ENCODE data around the gene FGF1. TPM values are rescaled to one million over a fixed set of nuclear protein-coding genes. Genes with fewer than 3 reads are reported as not detected.

Gene FGF1
- polyA plus RNA-seq, 4 donors: 16.1 to 29.7 (median 26.3) TPM

- no peak for DNase-seq (ENCODE audit: low read depth in 4 of 4, low spot score in 3 of 4)
These were observed 68.3 kb downstream of the FGF1 start for GRCh38 chr5:142617416-142618129.

GRCh38 chr5:142615948-142616347 lies 69.9 kb downstream of the FGF1 start:
- DNase-seq (ENCODE audit: low read depth in 4 of 4, low spot score in 3 of 4): no peak

- DNase-seq (ENCODE audit: low read depth in 4 of 4, low spot score in 3 of 4): no peak
These were observed 71.8 kb downstream of the FGF1 start for GRCh38 chr5:142614054-142614453.

- DNase-seq (ENCODE audit: low read depth in 4 of 4, low spot score in 3 of 4): no peak
These were observed 72.6 kb downstream of the FGF1 start for GRCh38 chr5:142613271-142613671.

- no peak for DNase-seq (ENCODE audit: low read depth in 4 of 4, low spot score in 3 of 4)
These were observed 73.2 kb downstream of the FGF1 start for GRCh38 chr5:142612494-142613270.

- DNase-seq (ENCODE audit: low read depth in 4 of 4, low spot score in 3 of 4): peak in 1 of 4 donors; percentile 44
These were observed 74.7 kb downstream of the FGF1 start for GRCh38 chr5:142611154-142611553.

GRCh38 chr5:142610176-142611001 lies 75.5 kb downstream of the FGF1 start:
- no peak for DNase-seq (ENCODE audit: low read depth in 4 of 4, low spot score in 3 of 4)

- DNase-seq (ENCODE audit: low read depth in 4 of 4, low spot score in 3 of 4): no peak
These were observed 76.7 kb downstream of the FGF1 start for GRCh38 chr5:142609142-142609541.

GRCh38 chr5:142608081-142608480 lies 77.8 kb downstream of the FGF1 start:
- DNase-seq (ENCODE audit: low read depth in 4 of 4, low spot score in 3 of 4): no peak

- DNase-seq (ENCODE audit: low read depth in 4 of 4, low spot score in 3 of 4): no peak
These were observed 80.3 kb downstream of the FGF1 start for GRCh38 chr5:142605611-142606010.

- DNase-seq (ENCODE audit: low read depth in 4 of 4, low spot score in 3 of 4): no peak
These were observed 83.1 kb downstream of the FGF1 start for GRCh38 chr5:142602720-142603245.

GRCh38 chr5:142601432-142601831 lies 84.5 kb downstream of the FGF1 start:
- no peak for DNase-seq (ENCODE audit: low read depth in 4 of 4, low spot score in 3 of 4)

- peak in 1 of 4 donors; percentile 61 for DNase-seq (ENCODE audit: low read depth in 4 of 4, low spot score in 3 of 4)
These were observed 85.1 kb downstream of the FGF1 start for GRCh38 chr5:142600611-142601358.

GRCh38 chr5:142600092-142600491 lies 85.8 kb downstream of the FGF1 start:
- DNase-seq (ENCODE audit: low read depth in 4 of 4, low spot score in 3 of 4): no peak

GRCh38 chr5:142598338-142598700 lies 87.6 kb downstream of the FGF1 start:
- DNase-seq (ENCODE audit: low read depth in 4 of 4, low spot score in 3 of 4): no peak

- no peak for DNase-seq (ENCODE audit: low read depth in 4 of 4, low spot score in 3 of 4)
These were observed 88.1 kb downstream of the FGF1 start for GRCh38 chr5:142597546-142598337.

GRCh38 chr5:142597025-142597424 lies 88.9 kb downstream of the FGF1 start:
- DNase-seq (ENCODE audit: low read depth in 4 of 4, low spot score in 3 of 4): no peak

GRCh38 chr5:142592365-142592764 lies 93.5 kb downstream of the FGF1 start:
- DNase-seq (ENCODE audit: low read depth in 4 of 4, low spot score in 3 of 4): no peak

GRCh38 chr5:142590451-142591231 lies 95.2 kb downstream of the FGF1 start:
- no peak for DNase-seq (ENCODE audit: low read depth in 4 of 4, low spot score in 3 of 4)

Measured in right renal pelvis (tissue), 4 donors.